GM10847 (cell line): ENCODE measurements around the gene HSPA1A.

Source experiments
- POLR2A ChIP-seq: IDR thresholded peaks from 2 replicates; pipeline ENCODE4 v1.6.1; 2011; ENCODE audit not compliant: insufficient read length; ENCODE audit errors: extremely low read depth

The HSPA1A gene

DNA sequence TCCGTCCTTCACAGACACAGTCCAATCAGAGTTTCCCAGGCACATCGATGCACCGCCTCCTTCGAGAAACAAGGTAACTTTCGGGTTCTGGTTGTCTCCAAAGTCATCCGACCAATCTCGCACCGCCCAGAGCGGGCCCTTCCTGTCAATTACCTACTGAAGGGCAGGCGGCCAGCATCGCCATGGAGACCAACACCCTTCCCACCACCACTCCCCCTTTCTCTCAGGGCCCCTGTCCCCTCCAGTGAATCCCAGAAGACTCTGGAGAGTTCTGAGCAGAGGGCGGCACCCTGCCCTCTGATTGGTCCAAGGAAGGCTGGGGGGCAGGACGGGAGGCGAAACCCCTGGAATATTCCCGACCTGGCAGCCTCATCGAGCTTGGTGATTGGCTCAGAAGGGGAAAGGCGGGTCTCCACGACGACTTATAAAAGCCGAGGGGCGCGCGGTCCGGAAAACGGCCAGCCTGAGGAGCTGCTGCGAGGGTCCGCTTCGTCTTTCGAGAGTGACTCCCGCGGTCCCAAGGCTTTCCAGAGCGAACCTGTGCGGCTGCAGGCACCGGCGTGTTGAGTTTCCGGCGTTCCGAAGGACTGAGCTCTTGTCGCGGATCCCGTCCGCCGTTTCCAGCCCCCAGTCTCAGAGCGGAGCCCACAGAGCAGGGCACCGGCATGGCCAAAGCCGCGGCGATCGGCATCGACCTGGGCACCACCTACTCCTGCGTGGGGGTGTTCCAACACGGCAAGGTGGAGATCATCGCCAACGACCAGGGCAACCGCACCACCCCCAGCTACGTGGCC is 12.1 kb downstream of the HSPA1A start, which contains the start of gene HSPA1B:
HSPA1B (plus strand) TSS at position 453 of the 794 bp plus-strand sequence; CDS start at position 666, 213 bp downstream.
- peak; percentile 98 for TF ChIP-seq POLR2A

DNA sequence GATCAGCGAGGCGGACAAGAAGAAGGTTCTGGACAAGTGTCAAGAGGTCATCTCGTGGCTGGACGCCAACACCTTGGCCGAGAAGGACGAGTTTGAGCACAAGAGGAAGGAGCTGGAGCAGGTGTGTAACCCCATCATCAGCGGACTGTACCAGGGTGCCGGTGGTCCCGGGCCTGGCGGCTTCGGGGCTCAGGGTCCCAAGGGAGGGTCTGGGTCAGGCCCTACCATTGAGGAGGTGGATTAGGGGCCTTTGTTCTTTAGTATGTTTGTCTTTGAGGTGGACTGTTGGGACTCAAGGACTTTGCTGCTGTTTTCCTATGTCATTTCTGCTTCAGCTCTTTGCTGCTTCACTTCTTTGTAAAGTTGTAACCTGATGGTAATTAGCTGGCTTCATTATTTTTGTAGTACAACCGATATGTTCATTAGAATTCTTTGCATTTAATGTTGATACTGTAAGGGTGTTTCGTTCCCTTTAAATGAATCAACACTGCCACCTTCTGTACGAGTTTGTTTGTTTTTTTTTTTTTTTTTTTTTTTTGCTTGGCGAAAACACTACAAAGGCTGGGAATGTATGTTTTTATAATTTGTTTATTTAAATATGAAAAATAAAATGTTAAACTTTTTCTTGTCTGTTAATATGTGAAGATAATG is 14.4 kb downstream of the HSPA1A start:
- TF ChIP-seq POLR2A: no peak

GRCh38 chr6:31830886-31831335 is 15.6 kb downstream of the HSPA1A start:
- TF ChIP-seq POLR2A: no peak

GRCh38 chr6:31831350-31832215 is 16.2 kb downstream of the HSPA1A start:
- TF ChIP-seq POLR2A: no peak

DNA sequence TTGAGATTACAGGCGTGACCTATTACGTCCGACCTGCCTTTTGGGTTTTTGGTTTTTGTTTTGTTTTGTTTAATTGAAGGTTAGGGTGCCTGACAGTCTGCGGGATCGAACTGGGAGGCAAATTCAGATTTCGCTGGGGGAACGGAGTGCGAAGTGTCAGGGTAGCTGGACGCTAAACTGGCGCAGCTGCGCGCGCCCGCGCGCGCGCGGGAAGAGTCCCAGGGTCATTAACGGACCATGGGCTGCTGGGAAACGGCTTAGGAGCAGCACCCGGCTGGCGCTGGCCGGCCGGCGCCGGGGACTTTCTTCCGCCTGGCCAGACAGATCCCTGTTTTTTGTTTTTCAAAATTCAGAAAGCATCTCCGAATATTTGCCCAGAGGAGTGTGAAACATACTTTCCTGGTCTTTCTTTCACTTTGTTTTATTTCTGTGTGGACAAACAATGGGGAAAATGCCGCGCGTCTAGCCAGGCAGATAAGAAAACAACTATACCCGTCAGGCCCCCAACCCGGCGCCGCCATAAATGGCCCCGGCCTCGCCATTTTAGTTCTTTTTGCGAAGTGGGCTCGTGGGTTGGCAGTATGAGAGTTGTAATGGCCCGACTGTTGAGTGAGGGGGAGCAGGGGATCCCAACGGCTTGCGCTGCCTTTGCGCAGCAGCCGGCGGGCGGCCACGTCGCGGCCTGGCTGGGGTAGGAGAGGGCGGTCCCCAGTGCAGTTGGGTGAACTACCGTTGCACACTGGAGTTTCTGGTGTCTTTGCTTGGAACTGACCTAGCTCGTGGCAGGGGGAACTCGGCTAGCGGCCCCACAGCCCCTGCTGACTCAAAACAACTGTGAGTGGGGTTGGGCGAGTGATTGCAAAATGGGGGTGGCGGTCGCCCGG is 19.3 kb downstream of the HSPA1A start:
- peak; percentile 98 for TF ChIP-seq POLR2A

GRCh38 chr6:31836047-31836473 is 20.7 kb downstream of the HSPA1A start:
- TF ChIP-seq POLR2A: no peak

DNA sequence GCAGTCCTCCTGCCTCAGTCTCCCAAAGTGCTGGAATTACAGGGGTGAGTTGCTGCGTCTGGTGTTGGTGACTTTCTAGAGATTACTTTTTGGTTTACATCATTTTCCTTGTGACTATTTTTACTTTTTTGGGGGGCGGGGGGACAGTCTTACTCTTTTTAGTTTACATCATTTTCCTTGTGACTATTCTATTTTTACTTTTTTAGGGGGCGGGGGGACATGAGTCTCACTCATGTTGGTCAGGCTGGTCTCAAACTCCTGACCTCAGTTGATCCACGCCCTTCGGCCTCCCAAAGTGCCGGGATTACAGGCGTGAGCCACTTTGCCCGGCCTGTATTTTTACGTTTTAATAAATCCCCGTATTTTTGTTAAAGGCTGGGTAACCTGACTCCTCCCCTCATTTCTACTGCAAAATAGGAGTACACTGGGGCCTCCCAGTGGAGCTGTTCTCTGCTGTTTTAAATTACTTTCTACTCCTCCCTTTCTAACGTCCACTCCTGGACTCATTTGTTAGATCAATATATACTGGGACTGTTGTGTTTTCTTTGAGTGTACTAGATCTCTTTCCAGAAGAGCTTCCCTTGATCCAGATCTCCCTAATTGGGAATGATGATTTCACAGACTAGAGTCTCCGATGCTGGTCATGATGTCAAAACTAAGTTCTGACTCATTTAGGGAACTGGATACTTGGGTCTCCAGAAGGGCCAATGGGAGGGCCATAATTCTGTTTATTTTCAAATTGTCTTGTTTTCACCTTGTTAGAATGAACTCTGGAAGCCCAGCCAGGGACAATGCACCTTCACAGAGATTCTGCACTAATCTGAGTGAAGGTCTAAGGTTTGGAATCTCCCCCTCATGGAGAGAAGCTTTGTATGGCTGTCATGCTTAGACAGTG is 21.4 kb downstream of the HSPA1A start:
- TF ChIP-seq POLR2A: no peak

DNA sequence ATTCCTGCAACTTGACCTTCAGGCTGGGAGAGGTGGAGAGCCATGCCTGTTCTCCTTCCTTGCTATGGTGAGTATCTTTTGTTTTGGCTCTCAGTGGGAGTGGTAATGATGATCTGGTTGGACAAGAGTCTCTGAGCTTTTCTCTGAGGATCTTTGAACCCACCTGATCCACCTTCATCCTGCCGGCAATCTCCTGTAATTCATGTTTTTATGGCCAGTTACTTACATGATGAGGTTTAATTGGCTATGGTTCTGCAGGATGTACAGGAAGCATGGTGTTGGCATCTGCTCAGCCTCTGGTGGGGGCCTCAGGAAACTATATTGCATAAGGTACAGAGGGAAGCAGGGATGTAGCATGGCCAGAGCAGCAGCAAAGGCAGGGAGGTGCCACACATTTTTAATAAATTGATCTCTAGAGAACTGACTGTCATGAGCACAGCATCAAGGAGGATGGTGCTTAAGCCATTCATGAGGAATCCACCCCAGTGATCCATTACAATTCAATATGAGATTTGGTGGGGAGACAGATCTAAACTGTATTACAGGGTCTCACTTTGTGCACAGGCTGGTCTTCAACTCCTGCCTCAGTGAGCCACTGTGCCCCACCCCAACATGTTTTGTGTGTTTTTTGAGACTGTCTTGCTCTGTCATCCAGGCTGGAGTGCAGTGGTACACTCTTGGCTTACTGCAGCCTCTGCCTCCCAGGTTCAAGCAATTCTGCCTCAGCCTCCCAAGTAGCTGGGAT is 22.2 kb downstream of the HSPA1A start:
- no peak for TF ChIP-seq POLR2A

GRCh38 chr6:31838968-31839367 is 23.6 kb downstream of the HSPA1A start:
- no peak for TF ChIP-seq POLR2A

DNA sequence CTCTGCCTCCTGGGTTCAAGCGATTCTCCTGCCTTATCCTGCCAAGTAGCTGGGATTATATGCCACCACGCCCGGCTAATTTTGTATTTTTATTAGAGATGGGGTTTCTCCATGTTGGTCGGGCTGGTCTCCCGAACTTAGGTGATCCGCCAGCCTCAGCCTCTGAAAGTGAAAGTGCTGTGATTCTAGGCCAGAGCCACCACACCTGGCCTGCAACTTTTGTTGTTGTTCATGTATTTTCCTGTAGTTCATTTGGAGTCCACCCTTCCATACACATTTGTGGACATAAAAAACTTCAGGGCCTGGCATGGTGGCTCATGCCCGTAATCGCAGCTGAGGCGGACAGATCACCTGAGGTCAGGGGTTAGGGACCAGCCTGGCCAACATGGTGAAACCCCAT is 26.7 kb downstream of the HSPA1A start:
- no peak for TF ChIP-seq POLR2A

DNA sequence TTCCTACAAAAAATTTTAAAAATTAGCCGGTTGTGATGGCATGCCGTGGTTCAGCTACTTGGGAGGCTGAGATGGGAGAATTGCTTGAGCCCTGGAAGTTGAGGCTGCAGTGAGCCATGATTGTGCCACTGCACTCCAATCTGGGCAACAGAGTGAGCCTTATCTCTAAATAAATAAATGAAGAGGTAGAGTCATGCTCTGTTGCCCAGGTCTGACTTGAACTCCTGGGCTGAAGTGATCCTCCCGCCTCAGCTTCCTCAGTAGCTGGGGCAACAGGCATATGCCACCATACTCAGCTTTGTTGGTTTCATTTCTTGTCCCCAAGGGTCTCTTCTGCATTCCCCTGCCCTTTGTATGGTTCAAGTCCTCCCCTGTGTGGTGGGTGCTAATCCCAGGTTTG is 29.2 kb downstream of the HSPA1A start:
- no peak for TF ChIP-seq POLR2A

DNA sequence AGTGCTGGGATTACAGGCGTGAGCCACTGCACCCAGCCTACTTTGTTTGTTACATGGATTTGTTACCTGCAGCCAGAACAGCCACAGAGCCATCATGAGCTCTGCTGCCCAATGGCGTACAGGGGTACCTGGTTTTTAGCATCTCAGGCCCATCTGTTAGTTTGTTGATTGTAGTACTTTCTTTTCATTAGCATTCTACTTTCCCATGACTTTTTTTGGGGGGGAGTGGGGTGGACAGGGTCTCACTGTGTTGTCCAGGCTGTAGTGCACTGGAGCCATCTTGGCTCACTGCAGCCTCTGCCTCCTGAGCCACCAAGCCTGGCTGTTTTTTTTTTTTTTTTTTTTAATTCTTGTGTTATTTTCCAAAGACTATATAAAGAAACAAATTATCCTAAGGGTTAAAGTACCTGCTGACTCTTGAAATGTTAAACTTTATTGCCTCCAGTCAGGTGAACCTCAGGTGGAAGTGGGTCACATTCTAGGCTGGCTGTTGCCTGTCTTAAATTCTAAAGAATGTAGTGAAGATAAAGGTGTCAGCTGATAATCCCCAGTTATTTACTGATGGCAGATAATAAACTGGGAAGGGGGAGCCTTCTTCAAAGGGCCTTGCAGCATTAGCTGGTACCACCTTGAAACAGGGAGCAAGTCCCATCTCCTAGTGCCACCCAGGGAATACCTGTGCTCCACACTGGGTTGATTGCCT is 32.1 kb downstream of the HSPA1A start:
- no peak for TF ChIP-seq POLR2A

DNA sequence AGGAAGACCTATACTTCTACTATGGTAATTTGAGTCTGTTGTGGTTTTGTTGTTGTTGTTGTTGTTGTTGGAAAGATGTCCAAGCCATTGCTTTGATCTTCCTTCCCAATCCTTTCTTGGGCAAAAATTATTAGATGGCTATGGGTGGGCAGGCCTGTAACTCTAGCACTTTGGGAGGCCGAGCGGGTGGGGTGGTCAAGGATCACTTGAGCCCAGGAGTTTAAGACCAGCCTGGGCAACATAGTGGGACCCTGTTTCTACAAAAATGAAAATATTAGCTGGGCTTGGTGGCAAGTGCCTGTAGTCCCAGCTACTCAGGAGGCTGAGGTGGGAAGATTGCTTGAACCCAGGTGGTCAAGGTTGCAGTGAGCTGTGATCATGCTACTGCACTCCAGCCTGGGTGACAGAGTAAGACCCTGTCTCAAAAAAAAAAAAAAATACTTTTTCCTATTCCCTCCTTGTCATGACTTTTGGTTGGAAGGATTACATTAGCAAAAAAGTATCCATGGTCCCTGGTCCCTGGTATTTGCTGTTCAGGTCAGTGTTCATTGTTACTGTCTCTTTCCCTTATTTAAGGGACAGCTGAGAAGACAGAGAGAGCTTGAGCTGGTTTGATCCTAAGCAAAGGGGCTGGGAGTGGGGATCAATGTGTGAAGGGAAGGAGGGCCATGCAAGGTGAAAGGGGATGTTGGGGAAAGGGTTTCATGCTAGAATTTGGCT is 35.6 kb downstream of the HSPA1A start:
- no peak for TF ChIP-seq POLR2A
